HG02798 (cell line): ENCODE data around the gene SORL1-AS1.

ENCODE experiments used
- ATAC-seq: cut with Tn5 transposase; IDR thresholded peaks from one replicate; pipeline ENCODE4 v1.9.1; 2021; ENCODE audit warnings: mild to moderate bottlenecking; ENCODE audit not compliant: unreplicated experiment, poor library complexity

SORL1-AS1 gene

GRCh38 chr11:121435551-121436511, 16.9 kb downstream of the SORL1-AS1 start:
- no peak for ATAC-seq

- ATAC-seq = no peak
Observed at GRCh38 chr11:121435132-121435531, 17.6 kb downstream of the SORL1-AS1 start.

- ATAC-seq = no peak
Observed at GRCh38 chr11:121431820-121432526, 20.8 kb downstream of the SORL1-AS1 start.

- no peak for ATAC-seq
Observed at GRCh38 chr11:121429556-121429955, 23.2 kb downstream of the SORL1-AS1 start.

GRCh38 chr11:121427400-121427744, 25.4 kb downstream of the SORL1-AS1 start:
- ATAC-seq = no peak

GRCh38 chr11:121426476-121427399, 26.0 kb downstream of the SORL1-AS1 start:
- peak; percentile 46 for ATAC-seq

GRCh38 chr11:121425828-121426227, 26.9 kb downstream of the SORL1-AS1 start:
- no peak for ATAC-seq

GRCh38 chr11:121422675-121423074, 30.1 kb downstream of the SORL1-AS1 start:
- no peak for ATAC-seq

GRCh38 chr11:121421149-121421901, 31.4 kb downstream of the SORL1-AS1 start:
- ATAC-seq = no peak

- ATAC-seq = no peak
Observed at GRCh38 chr11:121420398-121420797, 32.4 kb downstream of the SORL1-AS1 start.

GRCh38 chr11:121419836-121420235, 32.9 kb downstream of the SORL1-AS1 start:
- ATAC-seq = no peak

GRCh38 chr11:121418625-121419114, 34.1 kb downstream of the SORL1-AS1 start:
- peak; percentile 42 for ATAC-seq

GRCh38 chr11:121417607-121418006, 35.2 kb downstream of the SORL1-AS1 start:
- ATAC-seq = no peak

GRCh38 chr11:121417055-121417551, 35.7 kb downstream of the SORL1-AS1 start:
- ATAC-seq = peak; percentile 65

GRCh38 chr11:121415856-121416255, 36.9 kb downstream of the SORL1-AS1 start:
- ATAC-seq = no peak

- ATAC-seq = no peak
Observed at GRCh38 chr11:121414141-121414913, 38.4 kb downstream of the SORL1-AS1 start.

GRCh38 chr11:121412711-121413415, 39.9 kb downstream of the SORL1-AS1 start:
- ATAC-seq = no peak

GRCh38 chr11:121412000-121412587, 40.7 kb downstream of the SORL1-AS1 start:
- ATAC-seq = no peak
